ENCODE measurements around the gene PPP6C. TPM values are rescaled to one million over a fixed set of nuclear protein-coding genes. Genes with fewer than 3 reads are reported as not detected.
"Not testable (repeated sequence)": the region's sequence is repeated elsewhere in the genome, so short reads cannot be mapped to it uniquely, and the experiment has no call there.

The PPP6C gene
- total RNA-seq, 1 donor, result 40.9 TPM

- no peak overlapping the region for H2AFZ ChIP-seq (ENCODE audit: low read length)
- no peak for TF ChIP-seq CTCF (IDR thresholded peaks at IDR 0.05; ENCODE audit: extremely low read depth, low read depth, low read length)
- no peak overlapping the region for H3K4me3 ChIP-seq (ENCODE audit: insufficient read depth, low read length)
- no peaks in the 10 kb centered on the region for H3K27me3 ChIP-seq (ENCODE audit: insufficient read depth, low read length)
- peaks cover 98% of the 10 kb centered on the region for H3K79me2 ChIP-seq (ENCODE audit: insufficient read depth, low read length)
- peak overlapping the region; percentile 43 for H3K4me2 ChIP-seq (ENCODE audit: insufficient read depth, low read length)
- H3K36me3 ChIP-seq (ENCODE audit: insufficient read depth, low read length), result no peaks in the 10 kb centered on the region
- H3K27ac ChIP-seq (ENCODE audit: low read depth, low read length), result peak overlapping the region; percentile 43
- H3K4me1 ChIP-seq (ENCODE audit: insufficient read depth, low read length), result peaks cover 25% of the 10 kb centered on the region
- no peaks in the 10 kb centered on the region for H3K9me3 ChIP-seq (ENCODE audit: low read depth, low read length)
- DNase-seq (ENCODE audit: insufficient read length, low spot score, missing footprints), result no peak
- H4K20me1 ChIP-seq (ENCODE audit: insufficient read depth, low read length), result peaks cover 28% of the 10 kb centered on the region
These were observed 6.0 kb downstream of the PPP6C start for GRCh38 chr9:125183561-125183960.

- H3K27me3 ChIP-seq (ENCODE audit: insufficient read depth, low read length), result no peaks in the 10 kb centered on the region
- H3K79me2 ChIP-seq (ENCODE audit: insufficient read depth, low read length), result peaks cover 98% of the 10 kb centered on the region
- no peak overlapping the region for H3K4me3 ChIP-seq (ENCODE audit: insufficient read depth, low read length)
- no peak for TF ChIP-seq CTCF (IDR thresholded peaks at IDR 0.05; ENCODE audit: extremely low read depth, low read depth, low read length)
- H3K4me1 ChIP-seq (ENCODE audit: insufficient read depth, low read length), result peaks cover 22% of the 10 kb centered on the region
- H3K36me3 ChIP-seq (ENCODE audit: insufficient read depth, low read length), result no peaks in the 10 kb centered on the region
- peaks cover 28% of the 10 kb centered on the region for H4K20me1 ChIP-seq (ENCODE audit: insufficient read depth, low read length)
- H3K9me3 ChIP-seq (ENCODE audit: low read depth, low read length), result no peaks in the 10 kb centered on the region
- peak overlapping the region; percentile 43 for H3K4me2 ChIP-seq (ENCODE audit: insufficient read depth, low read length)
- peak; percentile 66 for DNase-seq (ENCODE audit: insufficient read length, low spot score, missing footprints)
- H3K27ac ChIP-seq (ENCODE audit: low read depth, low read length), result no peak overlapping the region
- H2AFZ ChIP-seq (ENCODE audit: low read length), result no peak overlapping the region
These were observed 6.5 kb downstream of the PPP6C start for GRCh38 chr9:125183054-125183453.

GRCh38 chr9:125181756-125182155 lies 7.8 kb downstream of the PPP6C start:
- peaks cover 14% of the 10 kb centered on the region for H3K4me1 ChIP-seq (ENCODE audit: insufficient read depth, low read length)
- H3K9me3 ChIP-seq (ENCODE audit: low read depth, low read length); H3K27me3 ChIP-seq (ENCODE audit: insufficient read depth, low read length); DNase-seq (ENCODE audit: insufficient read length, low spot score, missing footprints); H3K36me3 ChIP-seq (ENCODE audit: insufficient read depth, low read length); H2AFZ ChIP-seq (ENCODE audit: low read length); H3K27ac ChIP-seq (ENCODE audit: low read depth, low read length); H3K4me3 ChIP-seq (ENCODE audit: insufficient read depth, low read length); H3K4me2 ChIP-seq (ENCODE audit: insufficient read depth, low read length): not testable (repeated sequence)
- peaks cover 24% of the 10 kb centered on the region for H4K20me1 ChIP-seq (ENCODE audit: insufficient read depth, low read length)
- H3K79me2 ChIP-seq (ENCODE audit: insufficient read depth, low read length), result peaks cover 98% of the 10 kb centered on the region

GRCh38 chr9:125180876-125181275 lies 8.7 kb downstream of the PPP6C start:
- DNase-seq (ENCODE audit: insufficient read length, low spot score, missing footprints), result no peak
- peaks cover 28% of the 10 kb centered on the region for H4K20me1 ChIP-seq (ENCODE audit: insufficient read depth, low read length)
- no peaks in the 10 kb centered on the region for H3K36me3 ChIP-seq (ENCODE audit: insufficient read depth, low read length)
- no peak overlapping the region for H3K4me3 ChIP-seq (ENCODE audit: insufficient read depth, low read length)
- H3K4me2 ChIP-seq (ENCODE audit: insufficient read depth, low read length), result no peak overlapping the region
- peaks cover 14% of the 10 kb centered on the region for H3K4me1 ChIP-seq (ENCODE audit: insufficient read depth, low read length)
- H3K27ac ChIP-seq (ENCODE audit: low read depth, low read length), result no peak overlapping the region
- H2AFZ ChIP-seq (ENCODE audit: low read length), result no peak overlapping the region
- no peaks in the 10 kb centered on the region for H3K27me3 ChIP-seq (ENCODE audit: insufficient read depth, low read length)
- no peak for TF ChIP-seq CTCF (IDR thresholded peaks at IDR 0.05; ENCODE audit: extremely low read depth, low read depth, low read length)
- H3K79me2 ChIP-seq (ENCODE audit: insufficient read depth, low read length), result peaks cover 98% of the 10 kb centered on the region
- H3K9me3 ChIP-seq (ENCODE audit: low read depth, low read length), result no peaks in the 10 kb centered on the region

GRCh38 chr9:125179776-125180175 lies 9.8 kb downstream of the PPP6C start:
- H3K4me2 ChIP-seq (ENCODE audit: insufficient read depth, low read length); H3K4me3 ChIP-seq (ENCODE audit: insufficient read depth, low read length); H2AFZ ChIP-seq (ENCODE audit: low read length); H3K27me3 ChIP-seq (ENCODE audit: insufficient read depth, low read length); H3K27ac ChIP-seq (ENCODE audit: low read depth, low read length); DNase-seq (ENCODE audit: insufficient read length, low spot score, missing footprints); H3K36me3 ChIP-seq (ENCODE audit: insufficient read depth, low read length); H3K9me3 ChIP-seq (ENCODE audit: low read depth, low read length): not testable (repeated sequence)
- peaks cover 14% of the 10 kb centered on the region for H3K4me1 ChIP-seq (ENCODE audit: insufficient read depth, low read length)
- H4K20me1 ChIP-seq (ENCODE audit: insufficient read depth, low read length), result peaks cover 32% of the 10 kb centered on the region
- peaks cover 97% of the 10 kb centered on the region for H3K79me2 ChIP-seq (ENCODE audit: insufficient read depth, low read length)

Data from osteoblast (primary cell).